ENCODE results near the gene MATR3. TPM values are rescaled to one million over a fixed set of nuclear protein-coding genes. Genes with fewer than 3 reads are reported as not detected.
A peak's percentile ranks its signal among the peaks of the same experiment; 100 is the strongest.

Gene MATR3
- total and polyA plus RNA-seq, 10 of the 15 experiments (the other 5 are each of a cell fraction or from before 2014, with no cell fraction given) = 134 to 401 (median 221) TPM

DNA sequence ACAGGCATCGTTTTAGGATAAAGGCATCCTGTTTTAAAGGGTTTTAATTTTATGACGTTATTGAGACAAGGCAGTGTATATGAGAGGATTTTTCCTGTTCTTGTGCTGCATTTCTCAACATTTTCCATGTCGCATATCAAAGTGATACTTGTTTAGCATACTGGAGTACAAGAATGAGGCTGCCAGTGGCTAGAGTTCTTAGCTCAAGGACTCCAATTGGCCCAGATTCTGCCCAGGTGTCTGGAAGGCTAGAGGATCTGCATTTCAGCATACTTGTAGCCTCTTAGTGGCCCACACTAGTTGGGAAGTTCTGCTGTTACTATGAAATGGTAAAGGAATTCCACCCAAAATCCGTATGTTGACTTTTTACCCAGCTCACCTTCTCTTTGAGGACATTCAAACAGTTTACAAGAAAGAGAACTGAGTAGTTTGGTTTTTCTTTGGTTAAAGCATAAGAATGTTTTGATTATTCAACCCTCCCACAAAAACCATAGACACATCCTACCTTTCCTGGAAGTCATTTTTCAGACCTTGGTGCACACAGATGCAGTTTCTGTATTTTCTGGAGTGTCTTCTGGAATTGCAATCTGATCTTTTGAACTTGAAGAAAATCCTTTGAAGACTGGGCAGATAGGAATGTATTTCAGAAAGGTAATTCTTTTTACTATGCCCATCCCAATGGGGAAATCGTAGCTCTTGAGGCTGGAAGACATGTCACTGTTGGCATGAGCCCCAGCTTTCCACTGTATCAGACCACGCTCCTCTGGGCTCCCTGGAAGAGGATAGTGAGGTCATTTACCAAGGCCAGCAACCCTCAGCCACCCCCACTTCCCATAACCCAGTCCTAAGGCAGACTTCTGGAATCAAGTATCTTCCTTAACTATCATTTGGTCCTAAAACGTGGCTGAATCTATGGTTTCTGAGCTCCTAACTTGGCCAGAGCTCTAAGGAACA lies 78.2 kb downstream of the MATR3 start (continued):
- TF ChIP-seq, protein P1, sequence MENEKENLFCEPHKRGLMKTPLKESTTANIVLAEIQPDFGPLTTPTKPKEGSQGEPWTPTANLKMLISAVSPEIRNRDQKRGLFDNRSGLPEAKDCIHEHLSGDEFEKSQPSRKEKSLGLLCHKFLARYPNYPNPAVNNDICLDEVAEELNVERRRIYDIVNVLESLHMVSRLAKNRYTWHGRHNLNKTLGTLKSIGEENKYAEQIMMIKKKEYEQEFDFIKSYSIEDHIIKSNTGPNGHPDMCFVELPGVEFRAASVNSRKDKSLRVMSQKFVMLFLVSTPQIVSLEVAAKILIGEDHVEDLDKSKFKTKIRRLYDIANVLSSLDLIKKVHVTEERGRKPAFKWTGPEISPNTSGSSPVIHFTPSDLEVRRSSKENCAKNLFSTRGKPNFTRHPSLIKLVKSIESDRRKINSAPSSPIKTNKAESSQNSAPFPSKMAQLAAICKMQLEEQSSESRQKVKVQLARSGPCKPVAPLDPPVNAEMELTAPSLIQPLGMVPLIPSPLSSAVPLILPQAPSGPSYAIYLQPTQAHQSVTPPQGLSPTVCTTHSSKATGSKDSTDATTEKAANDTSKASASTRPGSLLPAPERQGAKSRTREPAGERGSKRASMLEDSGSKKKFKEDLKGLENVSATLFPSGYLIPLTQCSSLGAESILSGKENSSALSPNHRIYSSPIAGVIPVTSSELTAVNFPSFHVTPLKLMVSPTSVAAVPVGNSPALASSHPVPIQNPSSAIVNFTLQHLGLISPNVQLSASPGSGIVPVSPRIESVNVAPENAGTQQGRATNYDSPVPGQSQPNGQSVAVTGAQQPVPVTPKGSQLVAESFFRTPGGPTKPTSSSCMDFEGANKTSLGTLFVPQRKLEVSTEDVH (IDR thresholded peaks at IDR 0.05; ENCODE audit: low read depth, partially characterized antibody) = no peak
- TF ChIP-seq, protein P2, sequence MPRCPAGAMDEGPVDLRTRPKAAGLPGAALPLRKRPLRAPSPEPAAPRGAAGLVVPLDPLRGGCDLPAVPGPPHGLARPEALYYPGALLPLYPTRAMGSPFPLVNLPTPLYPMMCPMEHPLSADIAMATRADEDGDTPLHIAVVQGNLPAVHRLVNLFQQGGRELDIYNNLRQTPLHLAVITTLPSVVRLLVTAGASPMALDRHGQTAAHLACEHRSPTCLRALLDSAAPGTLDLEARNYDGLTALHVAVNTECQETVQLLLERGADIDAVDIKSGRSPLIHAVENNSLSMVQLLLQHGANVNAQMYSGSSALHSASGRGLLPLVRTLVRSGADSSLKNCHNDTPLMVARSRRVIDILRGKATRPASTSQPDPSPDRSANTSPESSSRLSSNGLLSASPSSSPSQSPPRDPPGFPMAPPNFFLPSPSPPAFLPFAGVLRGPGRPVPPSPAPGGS (IDR thresholded peaks at IDR 0.05; ENCODE audit: borderline replicate concordance, insufficient read depth, low read depth, low read length, poor library complexity, severe bottlenecking) = no peak

DNA sequence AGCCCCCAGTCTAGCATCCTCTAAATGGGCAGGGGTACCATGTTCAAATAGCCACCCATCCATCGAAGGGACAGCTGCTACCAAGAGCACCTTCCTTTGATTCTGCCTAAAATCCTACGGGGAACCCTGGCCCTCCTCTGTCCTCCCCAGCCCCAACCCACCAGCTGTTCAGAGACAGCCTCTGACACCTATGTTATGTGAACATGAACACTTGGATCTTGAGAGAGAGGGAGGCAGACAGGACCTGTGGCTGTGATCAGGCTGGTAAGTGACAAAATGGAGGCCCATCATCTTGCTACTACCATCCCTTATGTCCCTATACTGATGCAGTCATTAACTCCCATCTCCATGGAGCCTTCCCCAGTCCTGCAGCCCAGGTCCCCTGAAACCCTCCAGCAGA lies 81.4 kb downstream of the MATR3 start:
- Histone ChIP-seq H3K79me2 (ENCODE audit: control insufficient read depth, insufficient read depth, low read length) (no peaks in the 10 kb centered on the region), H4K20me1 (ENCODE audit: control insufficient read depth, insufficient read depth) (no peaks in the 10 kb centered on the region), H3K36me3 (ENCODE audit: control insufficient read depth in 2 of 2, insufficient read depth in 2 of 2, low read length in 1 of 2) (peaks cover 0 to 5% of the 10 kb centered on the region in 2 experiments; a peak in 1 of 4 replicates), H3K27me3 (replicated peaks in 1 of 2; ENCODE audit: control insufficient read depth in 2 of 2, insufficient read depth in 2 of 2, low read length in 1 of 2) (no peaks in the 10 kb centered on the region), H3K4me2 (ENCODE audit: control insufficient read depth, insufficient read depth) (no peak overlapping the region), H3K27ac (ENCODE audit: control insufficient read depth, insufficient read depth) (no peak overlapping the region), H3K4me1 (ENCODE audit: control insufficient read depth, insufficient read depth, low read length) (no peaks in the 10 kb centered on the region), H3K4me3 (no peak overlapping the region), H3K9me3 (replicated peaks; ENCODE audit: control insufficient read depth, insufficient read depth, low read length) (no peaks in the 10 kb centered on the region), H3K9ac (ENCODE audit: control insufficient read depth, insufficient read depth, low read length) (no peak overlapping the region), H2AFZ (ENCODE audit: control insufficient read depth, low read depth, low read length) (no peak overlapping the region)
- intact Hi-C loops (cut with micrococcal nuclease; ENCODE audit: unreplicated experiment) (no loop called here), in situ Hi-C loops (cut with MboI) (no loop called here)
- RAD21 ChIA-PET (ENCODE audit: unreplicated experiment) = no interaction called here
- no peak for TF ChIP-seq CHD1 (IDR thresholded peaks at IDR 0.05; ENCODE audit: low read depth, low read length)
- TF ChIP-seq ATF7 (IDR thresholded peaks at IDR 0.05; ENCODE audit: low read depth) = no peak
- TF ChIP-seq MTA3 (IDR thresholded peaks at IDR 0.05; ENCODE audit: borderline replicate concordance, low read length) = no peak
- 0 out of 2 replicates have a peak, but pooled peaks have one; percentile 43 for TF ChIP-seq POLR2A (IDR thresholded peaks at IDR 0.05; ENCODE audit: low read depth, low read length)
- no peak for TF ChIP-seq RAD51 (IDR thresholded peaks at IDR 0.05)
- TF ChIP-seq JUNB (IDR thresholded peaks at IDR 0.05) = no peak
- TF ChIP-seq TCF3 (IDR thresholded peaks at IDR 0.05; ENCODE audit: borderline replicate concordance, insufficient read depth, low read depth, low read length) = no peak
- no peak for DNase-seq (ENCODE audit: low read depth, low spot score)
- BruUV-seq (replicated peaks) = no TSS peak
- WGBS (ENCODE audit: insufficient coverage, insufficient replicate concordance, low lambda C conversion rate, missing lambda C conversion rate) = 88% methylated on average over 2 of the region's 2 CpGs
- SMC1A ChIA-PET (ENCODE audit: uncharacterized antibody, unreplicated experiment) = interaction anchor here (0.6 kb wide), 1 partner anchor 138 kb away, joined by 3 read pairs; no protein-coding TSS in a partner anchor
- POLR2A ChIA-PET = interaction anchor here (1.1 kb wide), 1 partner anchor 50 kb away, joined by 3 read pairs; no protein-coding TSS in a partner anchor
- CTCF ChIA-PET = interaction anchor here (1.2 to 1.7 kb wide), 2 partner anchors 11 to 124 kb away, joined by 3 to 4 read pairs; no protein-coding TSS in a partner anchor
- peak; percentile 23; the same call in 2 of the 3 replicates for ATAC-seq
- no peak for FAIRE-seq
